ENCODE results near the gene C12orf76.

The C12orf76 gene

GRCh38 chr12:110062241-110062640 lies 13.9 kb upstream of the C12orf76 start:
- CTCF ChIA-PET, result interaction anchor here (1.8 kb wide), 1 partner anchor 13 kb away, joined by 5 read pairs; no protein-coding TSS in a partner anchor
- POLR2A ChIA-PET, result no interaction called here

GRCh38 chr12:110059651-110060000 lies 11.3 kb upstream of the C12orf76 start:
- Histone ChIP-seq H3K27ac (ENCODE audit: extremely low read depth, low read depth, low read length) (no peak overlapping the region), H3K36me3 (ENCODE audit: control insufficient read depth in 2 of 2, insufficient read depth in 1 of 2, low read length in 2 of 2) (no peaks in the 10 kb centered on the region), H3K4me1 (ENCODE audit: control insufficient read depth, insufficient read depth, low read length) (peaks cover 4% of the 10 kb centered on the region; the same call in 1 of the 2 replicates), H3K9me3 (ENCODE audit: control insufficient read depth, insufficient read depth, low read depth, low read length) (no peaks in the 10 kb centered on the region), H3K4me3 (ENCODE audit: low read depth, low read length) (no peak overlapping the region)
- ChIA-PET CTCF (interaction anchor here (1.3 kb wide), 1 partner anchor 40 kb away, joined by 3 read pairs; no protein-coding TSS in a partner anchor), POLR2A (interaction anchor here (1.7 kb wide), 1 partner anchor 61 kb away, joined by 4 read pairs; the partner anchor contains the start of gene ANKRD13A)
- TF ChIP-seq TCF7L2 (IDR thresholded peaks at IDR 0.05; ENCODE audit: borderline replicate concordance, low read depth, low read length), result no peak
- TF ChIP-seq ZSCAN30 (tag by site-specific recombination; IDR thresholded peaks at IDR 0.05), result no peak
- TF ChIP-seq ZIC2 (tag by site-specific recombination; IDR thresholded peaks at IDR 0.05), result no peak
- TF ChIP-seq ZNF146 (tag by site-specific recombination; IDR thresholded peaks at IDR 0.05), result no peak
- no peak for TF ChIP-seq ZNF658 (tag by site-specific recombination; IDR thresholded peaks at IDR 0.05)
- no peak for TF ChIP-seq HIC1 (tag by site-specific recombination; IDR thresholded peaks at IDR 0.05)
- no peak for TF ChIP-seq ZNF223 (tag by site-specific recombination; IDR thresholded peaks at IDR 0.05)
- no peak for TF ChIP-seq ZNF692 (tag by site-specific recombination; IDR thresholded peaks at IDR 0.05)
- no peak for TF ChIP-seq ZNF664 (tag by site-specific recombination; IDR thresholded peaks at IDR 0.05)
- TF ChIP-seq HOXA7 (CRISPR knock-in tag; IDR thresholded peaks at IDR 0.05; ENCODE audit: borderline replicate concordance), result no peak
- no peak for TF ChIP-seq ZSCAN16 (tag by site-specific recombination; IDR thresholded peaks at IDR 0.05)
- TF ChIP-seq RBAK (tag by site-specific recombination; IDR thresholded peaks at IDR 0.05), result no peak
- no peak for TF ChIP-seq ZNF639 (tag by site-specific recombination; IDR thresholded peaks at IDR 0.05)
- TF ChIP-seq PRDM4 (tag by site-specific recombination; IDR thresholded peaks at IDR 0.05), result no peak
- no peak for TF ChIP-seq ZNF280D (tag by site-specific recombination; IDR thresholded peaks at IDR 0.05)

More at GRCh38 chr12:110062241-110062640, 13.9 kb upstream of the C12orf76 start:
- H3K36me3 ChIP-seq (ENCODE audit: control insufficient read depth in 2 of 2, insufficient read depth in 1 of 2, low read length in 2 of 2), result no peaks in the 10 kb centered on the region
- H3K27ac ChIP-seq (ENCODE audit: extremely low read depth, low read depth, low read length), result no peak overlapping the region
- H3K4me3 ChIP-seq (ENCODE audit: low read depth, low read length), result no peak overlapping the region
- TF ChIP-seq PRDM1 (tag by site-specific recombination; IDR thresholded peaks at IDR 0.05) (no peak), KLF7 (tag by site-specific recombination; IDR thresholded peaks at IDR 0.05; ENCODE audit: borderline replicate concordance) (no peak), ZNF548 (tag by site-specific recombination; IDR thresholded peaks at IDR 0.05) (no peak), ZNF561 (tag by site-specific recombination; IDR thresholded peaks at IDR 0.05; ENCODE audit: borderline replicate concordance) (no peak), ZSCAN23 (tag by site-specific recombination; IDR thresholded peaks at IDR 0.05) (no peak), ZBTB8A (tag by site-specific recombination; IDR thresholded peaks at IDR 0.05) (no peak), PRDM4 (tag by site-specific recombination; IDR thresholded peaks at IDR 0.05) (no peak), ZNF529 (tag by site-specific recombination; IDR thresholded peaks at IDR 0.05; ENCODE audit: insufficient replicate concordance) (no peak), ZNF585B (tag by site-specific recombination; IDR thresholded peaks at IDR 0.05) (no peak), ZBTB20 (tag by site-specific recombination; IDR thresholded peaks at IDR 0.05) (no peak), ZNF202 (tag by site-specific recombination; IDR thresholded peaks at IDR 0.05; ENCODE audit: borderline replicate concordance) (no peak)
- 0 out of 2 replicates have a peak, but pooled peaks cover 4% of the 10 kb centered on the region for H3K4me1 ChIP-seq (ENCODE audit: control insufficient read depth, insufficient read depth, low read length)
- H3K9me3 ChIP-seq (ENCODE audit: control insufficient read depth, insufficient read depth, low read depth, low read length), result no peaks in the 10 kb centered on the region
